Body of pancreas (tissue), 4 donors: ENCODE measurements around the gene SUDS3. TPM values are rescaled to one million over a fixed set of nuclear protein-coding genes. Genes with fewer than 3 reads are reported as not detected.

Experiments used
- ATAC-seq: fragments of 150-250 bp; one replicate; pipeline ENCODE4 v1.9.1; 2016
- DNase-seq, 4 donors: peaks; one replicate each; pipeline ENCODE4 v3.0.0-alpha.2; 2019
- H3K27ac ChIP-seq, 4 donors: fragments of 200-600 bp; sonication (generic); 1 replicate in 3 of 4; 2 replicates in 1 of 4; pipeline versions ENCODE4 v1.5.1 to v1.6.1; 2016 to 2019; ENCODE audit warnings: mild to moderate bottlenecking in 1 of 4, mixed read lengths in 1 of 4, moderate library complexity in 1 of 4
- H3K27me3 ChIP-seq, 2 donors: fragments of 200-600 bp; sonication (generic); one replicate each; pipeline ENCODE4 v1.6.0; 2016; ENCODE audit warnings: mild to moderate bottlenecking in 1 of 2
- H3K36me3 ChIP-seq, 2 donors: fragments of 200-600 bp; sonication (generic); replicated peaks in 1 of 2; 2 replicates each; pipeline ENCODE4 v1.5.1; 2016; ENCODE audit warnings: low read depth in 2 of 2; ENCODE audit not compliant: insufficient read depth in 1 of 2
- H3K4me1 ChIP-seq: fragments of 200-600 bp; sonication (generic); one replicate; pipeline ENCODE4 v1.6.0; 2016
- H3K4me3 ChIP-seq, 2 donors: fragments of 200-600 bp; sonication (generic); 1 replicate in 1 of 2; 2 replicates in 1 of 2; pipeline ENCODE4 v1.5.1; 2016 to 2019
- H3K9me3 ChIP-seq, 3 donors: fragments of 200-600 bp; sonication (generic); 1 replicate in 2 of 3; 2 replicates in 1 of 3; pipeline ENCODE4 v1.5.1; 2016
- POLR2A ChIP-seq, 3 donors: fragments of 450-650 bp; IDR thresholded peaks; one replicate each; pipeline ENCODE4 v1.6.1; 2016; ENCODE audit warnings: antibody characterized with exemption in 3 of 3, mild to moderate bottlenecking in 2 of 3
- WGBS, 2 donors: methylation state at CpG; one replicate each; pipeline ENCODE4 v1.1.5; 2017; 5-methylcytosine and 5-hydroxymethylcytosine counted together
- intact Hi-C: fragments of 100-400 bp; cut with DNase I; formaldehyde crosslinking; loops from one replicate; pipeline ENCODE4 v1.15.1; 2023
- total RNA-seq, 2 donors: library from RNA; depleted of rRNA; stranded (reverse); fragments of >200 nt; gene quantifications; one replicate each; pipeline ENCODE4 v1.1.0, GENCODE V29; 2016
- TF ChIP-seq, protein P1 (sequence below), 7 experiments: fragments of 450-650 bp in 4 of 7; fragments of 200-600 bp in 3 of 7; sonication (generic) in 3 of 7; IDR thresholded peaks; one replicate each; pipeline ENCODE4 v1.5.1; 2016 to 2019; ENCODE audit warnings: antibody characterized with exemption in 7 of 7

SUDS3 gene
- total RNA-seq, 2 donors from 2014 or later = 30.3 to 35.5 TPM

GRCh38 chr12:118463677-118464076 is 87.3 kb downstream of the SUDS3 start:
- Histone ChIP-seq H3K36me3 (no peaks in the 10 kb centered on the region), H3K27ac (no peak overlapping the region), H3K4me1 (no peaks in the 10 kb centered on the region), H3K9me3 (peaks cover 0 to 4% (median 0%) of the 10 kb centered on the region in 3 donors), H3K27me3 (no peaks in the 10 kb centered on the region), H3K4me3 (no peak overlapping the region)
- 64 to 86% methylated on average over 4 of the region's 4 CpGs for WGBS, 2 donors
- ATAC-seq (no peak), DNase-seq (no peak)
- intact Hi-C loops = no loop called here
- no peak for TF ChIP-seq POLR2A (IDR thresholded peaks at IDR 0.05)
- TF ChIP-seq, protein P1, sequence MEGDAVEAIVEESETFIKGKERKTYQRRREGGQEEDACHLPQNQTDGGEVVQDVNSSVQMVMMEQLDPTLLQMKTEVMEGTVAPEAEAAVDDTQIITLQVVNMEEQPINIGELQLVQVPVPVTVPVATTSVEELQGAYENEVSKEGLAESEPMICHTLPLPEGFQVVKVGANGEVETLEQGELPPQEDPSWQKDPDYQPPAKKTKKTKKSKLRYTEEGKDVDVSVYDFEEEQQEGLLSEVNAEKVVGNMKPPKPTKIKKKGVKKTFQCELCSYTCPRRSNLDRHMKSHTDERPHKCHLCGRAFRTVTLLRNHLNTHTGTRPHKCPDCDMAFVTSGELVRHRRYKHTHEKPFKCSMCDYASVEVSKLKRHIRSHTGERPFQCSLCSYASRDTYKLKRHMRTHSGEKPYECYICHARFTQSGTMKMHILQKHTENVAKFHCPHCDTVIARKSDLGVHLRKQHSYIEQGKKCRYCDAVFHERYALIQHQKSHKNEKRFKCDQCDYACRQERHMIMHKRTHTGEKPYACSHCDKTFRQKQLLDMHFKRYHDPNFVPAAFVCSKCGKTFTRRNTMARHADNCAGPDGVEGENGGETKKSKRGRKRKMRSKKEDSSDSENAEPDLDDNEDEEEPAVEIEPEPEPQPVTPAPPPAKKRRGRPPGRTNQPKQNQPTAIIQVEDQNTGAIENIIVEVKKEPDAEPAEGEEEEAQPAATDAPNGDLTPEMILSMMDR (IDR thresholded peaks at IDR 0.05) = no peak

GRCh38 chr12:118465706-118466105 is 89.4 kb downstream of the SUDS3 start:
- H3K9me3 ChIP-seq = peaks cover 0 to 4% (median 0%) of the 10 kb centered on the region in 3 donors
- H3K4me3 ChIP-seq = no peak overlapping the region
- no peaks in the 10 kb centered on the region for H3K27me3 ChIP-seq
- ATAC-seq (no peak), DNase-seq (no peak)
- TF ChIP-seq, protein P1 (IDR thresholded peaks at IDR 0.05) = no peak
- no peak for TF ChIP-seq POLR2A (IDR thresholded peaks at IDR 0.05)
- WGBS, 2 donors = 83 to 100% methylated on average over 1 of the region's 1 CpG
- intact Hi-C loops = no loop called here
- no peaks in the 10 kb centered on the region for H3K36me3 ChIP-seq
- H3K27ac ChIP-seq = no peak overlapping the region
- H3K4me1 ChIP-seq = no peaks in the 10 kb centered on the region

Other genes with a start within 250 kb of the SUDS3 start
- gene PEBP1, start 240.4 kb upstream of the SUDS3 start, total RNA-seq = 100 to 1,000 TPM; 136 to 334 TPM
- 10 to 100 TPM; 15.6 to 29.3 TPM for gene TAOK3, start 3.6 kb upstream of the SUDS3 start, total RNA-seq